HL-60 (cell line): ENCODE results near the gene MPND.

Experiments
- DNase-seq, 2 experiments: peaks; one replicate each; pipeline ENCODE4 v3.0.0-alpha.2; 2010 to 2020; ENCODE audit warnings: low read depth in 1 of 2, low spot score in 1 of 2
- H3K27ac ChIP-seq: fragments of 250-450 bp; sonication (Bioruptor Pico); replicated peaks from 2 replicates; pipeline ENCODE4 v1.5.1; 2020; ENCODE audit warnings: mild to moderate bottlenecking, moderate library complexity
- H3K27me3 ChIP-seq: fragments of 250-450 bp; sonication (Bioruptor Pico); 2 replicates; pipeline ENCODE4 v1.5.1; 2021; ENCODE audit warnings: mild to moderate bottlenecking, moderate library complexity; ENCODE audit not compliant: insufficient read depth, poor library complexity, severe bottlenecking
- H3K4me3 ChIP-seq: replicated peaks from 2 replicates; pipeline ENCODE4 v1.5.1; 2011; ENCODE audit warnings: mild to moderate bottlenecking, control low read depth, low read length; ENCODE audit not compliant: insufficient read depth
- CTCF ChIP-seq: IDR thresholded peaks from one replicate; pipeline ENCODE4 v1.5.1; 2011; ENCODE audit warnings: low read length, control low read depth, inconsistent platforms; ENCODE audit not compliant: insufficient read depth
- GABPA ChIP-seq: IDR thresholded peaks from 2 replicates; pipeline ENCODE4 v1.6.1; 2012; ENCODE audit warnings: low read depth
- POLR2AphosphoS5 ChIP-seq: IDR thresholded peaks from 2 replicates; pipeline ENCODE4 v1.6.1; 2012; ENCODE audit warnings: low read depth
- REST ChIP-seq: IDR thresholded peaks from 2 replicates; pipeline ENCODE4 v1.6.1; 2012; ENCODE audit warnings: low read depth; ENCODE audit not compliant: insufficient replicate concordance
- SPI1 ChIP-seq: IDR thresholded peaks from 2 replicates; pipeline ENCODE4 v1.6.1; 2012; ENCODE audit warnings: low read depth, mild to moderate bottlenecking, borderline replicate concordance

MPND gene

GRCh38 chr19:4326215-4326836 lies 17.0 kb upstream of the MPND start:
- peaks cover 24% of the 10 kb centered on the region for H3K27me3 ChIP-seq
- DNase-seq, result no peak
- no peak overlapping the region for H3K4me3 ChIP-seq
- TF ChIP-seq REST, result no peak
- TF ChIP-seq GABPA, result no peak
- no peak for TF ChIP-seq CTCF
- TF ChIP-seq SPI1, result no peak
- TF ChIP-seq POLR2AphosphoS5, result no peak
- H3K27ac ChIP-seq, result no peak overlapping the region

- no peak overlapping the region for H3K27ac ChIP-seq
- no peak for TF ChIP-seq GABPA
- TF ChIP-seq CTCF, result no peak
- no peak for DNase-seq
- H3K4me3 ChIP-seq, result no peak overlapping the region
- H3K27me3 ChIP-seq, result peaks cover 24% of the 10 kb centered on the region
Measured at GRCh38 chr19:4326837-4327251, 16.5 kb upstream of the MPND start.

DNA sequence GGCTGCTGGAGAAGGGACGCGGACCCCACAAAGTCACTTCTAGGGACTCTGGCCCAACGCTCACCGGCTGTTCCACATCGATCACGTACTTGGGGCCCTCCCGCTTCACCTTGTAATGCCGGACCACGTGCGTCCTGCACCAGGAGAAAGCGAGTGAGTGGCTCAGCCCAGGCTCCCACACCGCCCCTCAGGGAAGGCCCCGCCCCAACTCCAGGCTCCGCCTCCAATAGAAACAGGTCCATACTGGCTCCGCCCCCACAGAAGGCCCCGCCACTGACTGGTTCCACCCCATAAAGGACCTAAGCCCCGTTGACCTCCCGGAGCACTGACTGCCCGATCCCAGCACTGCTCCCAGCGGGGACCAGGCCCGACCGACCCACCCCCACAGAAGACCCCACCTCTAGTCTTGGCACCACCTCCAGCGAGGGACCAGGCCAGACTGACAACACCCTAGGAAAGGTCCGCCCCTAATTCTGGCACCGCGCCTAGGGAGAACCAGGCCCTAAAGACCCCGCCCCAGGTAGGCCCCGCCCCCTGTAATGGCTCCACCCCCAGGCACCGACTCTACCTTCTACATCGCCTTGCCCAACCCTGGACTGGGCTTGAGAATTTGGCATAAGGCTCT lies 16.0 kb upstream of the MPND start:
- TF ChIP-seq GABPA, result no peak
- no peak for TF ChIP-seq SPI1
- no peak for TF ChIP-seq CTCF
- TF ChIP-seq REST, result no peak
- no peak for TF ChIP-seq POLR2AphosphoS5
- Histone ChIP-seq H3K27me3 (peaks cover 24% of the 10 kb centered on the region), H3K4me3 (no peak overlapping the region; the same call in 1 of the 2 replicates), H3K27ac (no peak overlapping the region)
- DNase-seq, result peak; percentile 36 to 58
